ENCODE results near the gene GAS2. TPM values are rescaled to one million over a fixed set of nuclear protein-coding genes. Genes with fewer than 3 reads are reported as not detected.

The GAS2 gene
- total and polyA plus RNA-seq, 2 of the 4 experiments (the other 2 are of a cell fraction) = 0.51 to 0.90 TPM

GRCh38 chr11:22802861-22803260 lies 136.4 kb downstream of the GAS2 start:
- Histone ChIP-seq H2AK5ac (ENCODE audit: low read depth, low read length) (no peak overlapping the region), H3K9me1 (ENCODE audit: insufficient read depth, low read length) (no peaks in the 10 kb centered on the region), H3K4ac (ENCODE audit: low read depth, low read length) (no peak overlapping the region), H2BK15ac (ENCODE audit: low read depth, low read length) (no peak overlapping the region), H3K4me2 (ENCODE audit: low read depth, low read length) (no peak overlapping the region), H2AK9ac (replicated peaks; ENCODE audit: low read depth, low read length, poor library complexity) (no peak overlapping the region), H3K36me3 (ENCODE audit: control insufficient read depth, insufficient read depth, low read length) (no peaks in the 10 kb centered on the region), H2BK120ac (ENCODE audit: low read depth, low read length) (no peak overlapping the region), H4K5ac (ENCODE audit: low read depth, low read length) (no peak overlapping the region), H4K8ac (ENCODE audit: low read depth in 2 of 2, low read length in 2 of 2) (no peak overlapping the region), H2BK5ac (ENCODE audit: low read depth, low read length, poor library complexity, severe bottlenecking) (no peak overlapping the region), H3K9me3 (ENCODE audit: control insufficient read depth, insufficient read depth, low read length) (no peaks in the 10 kb centered on the region), H4K91ac (ENCODE audit: insufficient read depth, low read depth, low read length) (no peak overlapping the region), H3K18ac (ENCODE audit: low read depth, low read length) (no peak overlapping the region), H3K4me3 (ENCODE audit: insufficient read depth, low read depth, low read length) (no peak overlapping the region), H3K9ac (ENCODE audit: low read depth, low read length) (no peak overlapping the region), H3K79me1 (ENCODE audit: low read depth in 1 of 2, low read length in 2 of 2) (no peaks in the 10 kb centered on the region), H2AFZ (replicated peaks; ENCODE audit: low read length, poor library complexity) (no peak overlapping the region), H4K20me1 (ENCODE audit: insufficient read depth, low read length) (no peaks in the 10 kb centered on the region), H3K23ac (ENCODE audit: low read depth, low read length) (no peak overlapping the region), H2BK20ac (ENCODE audit: low read depth, low read length) (no peak overlapping the region), H3K56ac (ENCODE audit: extremely low read depth, insufficient read depth, low read length) (no peak overlapping the region), H3K27ac (ENCODE audit: insufficient read depth, low read length) (no peak overlapping the region), H3K4me1 (ENCODE audit: control insufficient read depth, insufficient read depth, low read length) (no peaks in the 10 kb centered on the region), H3K27me3 (ENCODE audit: control insufficient read depth, insufficient read depth, low read length) (no peaks in the 10 kb centered on the region; the same call in 1 of the 2 replicates), H3K14ac (replicated peaks; ENCODE audit: low read depth, low read length) (no peak overlapping the region)
- in situ Hi-C loops (cut with MboI; ENCODE audit: low sequenced_read_pairs) (no loop called here), intact Hi-C loops (cut with micrococcal nuclease) (no loop called here), dilution Hi-C loops (cut with HindIII; ENCODE audit: low sequenced_read_pairs, unreplicated experiment) (no loop called here)
- ChIA-PET CTCF (no interaction called here), POLR2A (ENCODE audit: unreplicated experiment) (no interaction called here)
- ATAC-seq (ENCODE audit: low read depth) = no peak
- no peak for TF ChIP-seq ELK1 (IDR thresholded peaks at IDR 0.05; ENCODE audit: borderline replicate concordance, low read depth, low read length)
- peak; percentile 46; the same call in 1 of the 2 replicates for TF ChIP-seq CEBPB (IDR thresholded peaks at IDR 0.05; ENCODE audit: low read depth, low read length)
- BruUV-seq (replicated peaks) = no TSS peak
- no peak for DNase-seq
- WGBS, 2 experiments (ENCODE audit: extremely low coverage in 2 of 2, insufficient read length in 1 of 2) = 80% methylated on average over 1 of the region's 4 CpGs; no CpG with 5 or more reads in 1 of the 2 experiments

All from IMR-90 (cell line).